Midbrain (tissue), 1 donor: ENCODE data around the gene ROBO1.

ENCODE experiments used
- DNase-seq: peaks from one replicate; lab custom pipeline; 2025; lab: John Stamatoyannopoulos, UW

ROBO1 gene

DNA sequence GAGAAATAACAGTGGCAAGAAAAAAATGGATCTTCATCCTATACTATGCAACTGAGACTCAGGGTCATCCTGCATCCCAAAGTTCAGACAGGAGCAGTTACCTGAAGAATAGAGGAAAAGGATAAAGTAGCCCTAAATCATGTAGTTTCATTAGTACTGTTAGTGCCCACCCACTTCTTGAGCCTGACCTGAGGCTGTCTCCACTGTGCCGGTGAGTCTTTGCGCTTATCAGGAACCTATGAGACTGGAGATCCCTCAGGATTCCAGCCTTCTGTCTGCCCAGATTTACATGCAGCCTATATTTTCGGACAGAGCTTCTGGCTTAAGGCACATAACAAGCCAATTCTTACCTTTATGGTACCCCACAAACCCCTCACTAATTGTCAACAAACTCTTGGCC, 791.6 kb downstream of the ROBO1 start:
- no peak for DNase-seq

GRCh38 chr3:78974181-78974790, 793.5 kb downstream of the ROBO1 start:
- no peak for DNase-seq

DNA sequence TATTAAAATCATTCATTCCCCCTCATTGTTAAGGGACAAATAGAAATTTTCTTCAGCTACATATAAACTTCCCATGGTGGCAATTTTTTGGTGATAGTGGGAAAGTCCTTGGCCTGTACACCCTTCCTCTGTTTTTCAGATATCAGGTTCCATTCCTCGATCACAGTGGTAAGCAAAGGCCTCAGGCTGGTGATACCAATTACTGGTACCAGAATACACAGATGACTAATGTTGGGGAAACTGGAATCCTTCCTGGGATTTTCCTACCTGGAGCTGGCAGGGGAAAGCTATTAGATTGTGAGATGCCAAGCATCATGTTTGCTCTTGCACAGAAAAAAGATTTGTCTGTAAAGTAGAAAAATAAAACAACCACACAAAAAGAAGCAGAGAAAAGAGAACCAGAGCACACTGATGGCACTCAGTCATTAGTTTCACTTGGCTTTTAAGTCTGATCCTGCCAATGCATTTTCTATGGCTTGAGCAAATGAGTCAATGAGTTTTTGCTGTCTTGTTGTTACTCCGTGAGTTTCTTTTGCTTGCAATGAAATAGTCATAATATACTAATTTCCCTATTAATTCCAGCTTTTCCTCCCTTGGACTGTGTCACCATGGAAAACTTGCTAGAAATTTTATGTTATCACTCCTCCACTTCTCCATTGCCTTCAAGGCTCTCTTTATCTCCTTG, 795.0 kb downstream of the ROBO1 start:
- no peak for DNase-seq

GRCh38 chr3:78970656-78971055, 797.1 kb downstream of the ROBO1 start:
- no peak for DNase-seq

DNA sequence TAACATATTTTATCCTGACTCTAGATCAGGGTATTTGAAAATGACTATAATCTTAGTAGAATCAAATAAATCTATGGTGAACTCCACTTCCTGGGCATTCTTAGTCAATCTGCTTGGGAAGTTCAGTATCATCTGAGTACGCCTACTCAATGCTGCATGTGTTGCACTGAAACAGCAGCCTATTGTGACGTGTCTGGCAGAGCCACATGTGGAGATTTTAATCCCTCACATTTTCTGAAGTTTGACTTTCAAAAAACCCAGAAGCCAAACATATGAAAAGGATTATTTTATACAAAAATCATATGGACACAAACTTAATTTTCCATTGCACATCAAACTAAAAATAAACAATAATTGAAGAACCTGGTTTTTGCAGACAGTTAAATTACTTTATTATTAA, 798.3 kb downstream of the ROBO1 start:
- peak; percentile 67 for DNase-seq

DNA sequence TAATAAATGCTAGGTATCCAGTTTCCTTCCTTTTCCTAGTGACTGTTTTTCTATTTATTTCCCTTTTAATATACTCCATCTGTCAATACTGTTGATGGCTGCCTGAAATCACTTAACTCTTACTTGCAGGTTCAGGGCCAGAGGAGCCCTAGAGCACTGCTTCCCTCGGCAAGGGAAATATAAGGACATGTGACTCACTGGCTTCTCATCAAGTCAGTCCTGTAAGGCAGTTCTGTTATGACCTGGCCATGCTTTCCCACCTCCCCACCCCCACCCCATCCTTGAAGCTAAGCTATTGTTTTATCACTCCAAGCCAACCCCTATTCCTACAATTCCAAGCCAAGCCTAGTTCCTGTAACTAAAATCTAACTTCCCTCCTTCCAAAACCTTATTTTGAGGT, 800.7 kb downstream of the ROBO1 start:
- no peak for DNase-seq

DNA sequence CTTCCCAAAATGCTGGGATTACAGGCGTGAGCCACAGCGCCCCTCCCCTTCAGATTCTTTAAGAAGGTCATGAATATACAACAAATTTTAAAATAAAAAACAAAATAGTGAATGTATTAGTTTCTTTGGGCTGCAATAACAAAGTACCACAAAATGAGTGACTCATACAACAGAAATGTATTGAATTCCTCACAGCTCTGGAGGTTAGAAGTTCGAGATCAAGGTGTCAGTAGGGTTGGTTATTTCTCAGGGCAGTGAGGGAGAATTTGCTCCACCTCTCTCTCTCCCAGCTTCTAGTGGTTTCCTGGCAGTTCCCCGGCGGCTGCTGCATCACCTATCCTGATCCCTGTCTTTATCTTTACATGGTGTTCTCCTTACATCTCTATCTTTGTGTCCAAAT, 804.0 kb downstream of the ROBO1 start:
- no peak for DNase-seq

DNA sequence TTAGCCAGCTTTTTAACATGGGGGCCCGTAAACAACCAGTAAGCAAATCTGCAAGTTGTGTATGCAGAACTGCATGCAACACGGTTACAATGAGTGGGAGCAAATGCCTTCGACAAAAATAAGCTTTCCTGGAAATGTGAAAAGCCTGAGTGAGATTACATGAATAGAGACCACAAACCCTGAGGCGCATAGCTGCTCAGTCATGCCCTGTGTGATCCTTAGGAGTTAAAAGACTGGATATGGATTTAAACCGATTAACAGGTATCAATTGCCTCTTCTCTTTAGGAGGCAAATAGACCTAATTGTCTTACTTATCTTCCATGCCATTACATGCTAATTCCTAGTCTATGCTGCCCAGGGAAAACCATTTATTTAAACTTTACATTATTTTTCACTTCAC, 810.3 kb downstream of the ROBO1 start:
- DNase-seq: no peak

DNA sequence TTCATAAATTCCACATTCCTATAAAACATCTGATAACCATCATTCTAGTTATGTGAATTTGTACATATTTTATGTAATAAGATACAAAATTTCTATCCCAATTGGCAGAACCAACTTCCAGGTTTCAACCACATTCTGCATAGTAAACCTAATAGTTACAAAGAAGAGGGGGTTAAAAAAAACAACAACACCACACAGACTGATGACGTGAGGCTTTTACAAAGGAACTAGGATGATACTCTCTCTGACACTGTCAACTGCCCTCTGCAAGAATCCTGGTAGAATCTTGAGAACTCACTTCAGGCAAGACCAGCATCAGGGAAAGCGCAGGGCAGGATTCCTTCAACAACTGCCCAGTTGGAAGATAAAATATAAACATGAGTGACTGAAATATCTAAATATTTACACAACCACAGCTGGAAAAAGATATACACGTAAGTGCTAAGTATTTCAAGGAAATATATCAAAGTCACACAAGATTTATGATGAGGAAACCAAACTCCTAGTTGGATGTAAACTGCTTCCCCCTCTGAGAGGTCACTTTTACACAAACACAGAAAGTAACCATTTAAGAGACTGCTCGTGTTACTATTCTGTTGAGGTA, 816.4 kb downstream of the ROBO1 start:
- DNase-seq: no peak

DNA sequence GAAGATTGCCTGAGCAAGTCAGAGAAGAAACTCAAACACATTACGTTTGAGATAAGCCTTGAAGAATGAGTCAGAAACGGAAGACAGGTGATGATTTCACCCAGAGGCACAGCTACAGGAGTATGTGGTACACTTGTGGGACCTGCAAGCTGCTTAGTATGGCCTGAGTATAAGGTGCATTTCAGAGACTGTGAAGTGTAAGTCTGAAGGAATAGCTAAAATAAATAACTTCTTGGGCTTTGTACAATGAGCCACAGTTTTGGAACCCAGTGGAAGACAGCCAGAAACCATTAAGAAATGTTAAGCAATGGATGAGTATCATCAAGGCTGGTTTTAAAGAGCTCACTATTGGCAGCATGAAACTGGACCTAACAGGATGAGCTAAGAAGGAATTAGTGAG, 826.2 kb downstream of the ROBO1 start:
- DNase-seq: no peak

GRCh38 chr3:78940626-78941025, 827.2 kb downstream of the ROBO1 start:
- no peak for DNase-seq

- DNase-seq: no peak
Observed at GRCh38 chr3:78940128-78940527, 827.7 kb downstream of the ROBO1 start.

- DNase-seq: no peak
Observed at GRCh38 chr3:78937475-78937874, 830.3 kb downstream of the ROBO1 start.

- no peak for DNase-seq
Observed at GRCh38 chr3:78927759-78928158, 840.0 kb downstream of the ROBO1 start.

- no peak for DNase-seq
Observed at GRCh38 chr3:78926523-78926922, 841.3 kb downstream of the ROBO1 start.

DNA sequence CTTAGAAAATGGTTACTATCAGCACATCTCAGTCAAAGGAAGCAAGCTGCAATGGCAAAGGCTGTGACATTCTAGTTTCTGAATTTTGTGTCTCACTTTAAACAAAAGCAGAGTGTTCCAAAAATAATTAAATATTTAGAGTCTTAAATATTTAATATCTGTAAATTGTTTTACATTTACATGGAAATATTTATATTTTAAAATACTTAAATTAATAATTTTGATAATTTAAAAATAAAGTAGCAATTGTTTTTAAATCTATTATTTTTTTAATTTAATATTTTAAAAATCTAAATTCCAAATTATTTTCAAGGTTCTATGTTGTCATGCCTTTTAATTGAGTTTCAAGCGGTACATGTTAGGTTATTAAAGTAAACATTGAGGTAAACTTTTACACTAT, 843.1 kb downstream of the ROBO1 start:
- no peak for DNase-seq

DNA sequence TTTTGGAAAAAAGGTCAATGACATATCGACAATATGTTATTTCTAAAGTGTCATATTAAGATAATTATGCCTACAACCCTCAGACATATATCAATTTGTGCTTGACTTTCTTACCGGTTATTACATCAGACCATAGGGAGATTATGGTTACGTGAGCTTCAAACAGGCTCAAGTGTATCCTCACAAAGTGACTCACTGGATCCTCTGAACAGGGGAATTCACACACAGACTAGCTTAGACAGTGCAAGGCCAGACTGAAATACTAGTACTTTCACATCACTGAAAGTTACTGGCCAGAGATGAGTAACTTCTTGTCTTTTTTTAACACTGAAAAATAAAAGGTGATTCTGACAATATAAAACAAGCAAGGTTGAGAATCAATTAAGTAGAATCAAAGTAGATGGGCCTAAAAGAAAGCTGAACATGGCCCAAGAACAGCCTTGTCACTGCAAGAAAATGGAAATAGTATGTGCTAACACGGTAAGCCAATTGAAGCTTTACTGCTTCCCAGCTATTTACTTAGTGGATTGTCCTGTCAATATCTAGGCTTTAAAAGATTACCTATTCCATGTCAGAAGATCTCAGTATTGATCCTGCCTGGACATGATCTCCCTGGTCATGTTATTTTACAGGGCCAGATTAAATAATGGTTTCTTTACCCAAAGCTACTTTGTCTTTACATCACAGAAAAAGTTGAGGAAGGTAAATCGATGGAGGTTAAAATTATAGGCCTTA, 848.6 kb downstream of the ROBO1 start:
- no peak for DNase-seq

- DNase-seq: no peak
Observed at GRCh38 chr3:78918361-78919020, 849.3 kb downstream of the ROBO1 start.

- DNase-seq: no peak
Observed at GRCh38 chr3:78917536-78917935, 850.3 kb downstream of the ROBO1 start.

- DNase-seq: no peak
Observed at GRCh38 chr3:78913711-78914110, 854.1 kb downstream of the ROBO1 start.

- no peak for DNase-seq
Observed at GRCh38 chr3:78912687-78913086, 855.1 kb downstream of the ROBO1 start.

DNA sequence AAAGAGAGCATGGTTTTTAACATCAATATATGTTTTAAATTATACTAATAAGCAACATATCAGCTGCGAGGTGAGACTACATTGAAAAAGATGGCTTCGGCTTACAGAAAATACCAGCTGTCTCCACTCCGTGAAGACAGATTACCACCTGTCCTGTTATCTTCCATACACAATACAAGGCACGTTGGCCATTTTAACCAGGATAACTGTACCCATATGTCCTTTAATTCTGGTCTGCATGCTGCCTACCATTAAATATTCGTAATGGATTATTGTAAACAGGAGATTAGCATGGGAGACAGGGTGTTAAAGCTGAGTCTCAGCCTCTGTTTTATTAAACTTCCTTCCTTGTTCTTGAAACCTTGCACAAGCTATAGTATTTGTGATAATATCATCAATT, 855.5 kb downstream of the ROBO1 start:
- no peak for DNase-seq
